Stimulated activated naive CD8-positive, alpha-beta T cell treated with anti-CD3 and anti-CD28 coated beads, Interleukin-15, amount 100 ng/mL, for 72 hours (primary cell): ENCODE data around the gene CYP27B1.

Experiments used
- ATAC-seq: fragments of 150-1000 bp; cut with Tn5 transposase; 2 replicates; pipeline ENCODE4 v1.10.0; 2021; ENCODE audit warnings: mild to moderate bottlenecking, moderate library complexity
- DNase-seq, 2 donors: peaks; one replicate each; pipeline ENCODE4 v3.0.0; 2021 to 2022
- H3K27ac Mint-ChIP-seq, 2 donors: one replicate each; pipeline ENCODE4 v1.8.0; 2022; ENCODE audit warnings: mild to moderate bottlenecking in 2 of 2, mixed read lengths in 2 of 2, moderate library complexity in 2 of 2
- H3K27me3 Mint-ChIP-seq: one replicate; pipeline ENCODE4 v1.8.0; 2022; ENCODE audit warnings: mixed read lengths
- H3K4me1 Mint-ChIP-seq: one replicate; pipeline ENCODE4 v1.8.0; 2022; ENCODE audit warnings: mild to moderate bottlenecking, mixed read lengths
- H3K4me3 Mint-ChIP-seq, 2 donors: one replicate each; pipeline ENCODE4 v1.8.0; 2022; ENCODE audit warnings: mild to moderate bottlenecking in 2 of 2, mixed read lengths in 2 of 2, moderate library complexity in 1 of 2
- H3K9me3 Mint-ChIP-seq, 2 donors: one replicate each; pipeline ENCODE4 v1.8.0; 2022; ENCODE audit warnings: mixed read lengths in 2 of 2

The CYP27B1 gene, protein sequence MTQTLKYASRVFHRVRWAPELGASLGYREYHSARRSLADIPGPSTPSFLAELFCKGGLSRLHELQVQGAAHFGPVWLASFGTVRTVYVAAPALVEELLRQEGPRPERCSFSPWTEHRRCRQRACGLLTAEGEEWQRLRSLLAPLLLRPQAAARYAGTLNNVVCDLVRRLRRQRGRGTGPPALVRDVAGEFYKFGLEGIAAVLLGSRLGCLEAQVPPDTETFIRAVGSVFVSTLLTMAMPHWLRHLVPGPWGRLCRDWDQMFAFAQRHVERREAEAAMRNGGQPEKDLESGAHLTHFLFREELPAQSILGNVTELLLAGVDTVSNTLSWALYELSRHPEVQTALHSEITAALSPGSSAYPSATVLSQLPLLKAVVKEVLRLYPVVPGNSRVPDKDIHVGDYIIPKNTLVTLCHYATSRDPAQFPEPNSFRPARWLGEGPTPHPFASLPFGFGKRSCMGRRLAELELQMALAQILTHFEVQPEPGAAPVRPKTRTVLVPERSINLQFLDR

GRCh38 chr12:57766464-57767304 is at the start of gene CYP27B1:
Gene CYP27B1, minus strand, starts transcription at chr12:57767078. Its CDS starts 37 bp downstream, at chr12:57767041.
- peak; percentile 34 for ATAC-seq
- H3K27ac Mint-ChIP-seq = no peak within 1 kb of the TSS

DNA sequence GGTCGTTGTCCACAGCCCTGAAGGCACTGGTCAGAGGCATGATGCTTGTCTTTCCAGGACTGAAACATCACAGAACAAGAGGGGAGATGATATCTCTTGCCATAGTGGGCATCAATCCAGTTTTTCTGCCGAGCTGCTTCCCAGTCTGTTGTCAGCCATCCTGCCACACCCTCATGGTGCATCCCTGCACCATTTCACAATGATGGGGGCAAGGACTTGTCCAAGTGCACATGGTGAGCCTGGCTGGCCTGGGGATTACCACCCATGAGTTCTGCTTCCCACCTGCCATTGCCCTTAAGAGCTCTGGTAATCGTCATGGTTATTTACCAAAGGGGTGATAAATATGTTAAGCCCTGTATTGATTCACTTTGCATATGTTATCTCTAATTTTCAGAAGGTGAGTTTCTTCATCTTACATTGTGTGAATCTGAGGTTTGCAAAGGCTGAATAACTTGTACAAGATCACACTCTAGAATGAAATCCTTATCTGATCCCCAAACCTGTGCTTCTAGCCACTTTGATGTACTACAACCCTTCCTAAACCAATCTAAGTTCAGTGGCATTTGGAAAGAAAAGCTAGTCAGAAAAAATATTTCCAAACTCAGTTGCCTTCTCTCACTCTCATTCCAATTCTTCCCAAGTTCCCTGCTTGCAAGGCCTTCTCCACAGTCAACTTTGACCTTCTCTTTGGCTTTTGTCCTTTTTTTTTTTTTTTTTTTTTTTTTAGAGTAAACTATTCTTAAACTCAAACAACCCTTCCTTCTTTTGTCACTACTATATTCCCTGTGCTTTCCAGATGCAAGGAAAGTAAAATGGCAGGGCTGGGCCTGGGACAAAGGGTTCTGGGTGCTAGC is 49.4 kb upstream of the CYP27B1 start:
- Mint-ChIP-seq H3K4me1 (peaks cover 8% of the 10 kb centered on the region), H3K27me3 (no peaks in the 10 kb centered on the region), H3K9me3 (no peaks in the 10 kb centered on the region), H3K27ac (peak overlapping the region in 1 of 2 donors; percentile 59), H3K4me3 (no peak overlapping the region)
- DNase-seq (no peak), ATAC-seq (no peak)

More at GRCh38 chr12:57766464-57767304, at the start of gene CYP27B1:
- no peak for DNase-seq
- peaks cover 8% of the 10 kb centered on the region for H3K27me3 Mint-ChIP-seq
- peaks cover 69% of the 10 kb centered on the region for H3K4me1 Mint-ChIP-seq
- H3K4me3 Mint-ChIP-seq = peak within 1 kb of the TSS; percentile 88 to 97
- H3K9me3 Mint-ChIP-seq = no peaks in the 10 kb centered on the region

GRCh38 chr12:57815177-57816000 is 48.5 kb upstream of the CYP27B1 start:
- Mint-ChIP-seq H3K27ac (peak overlapping the region in 1 of 2 donors; percentile 59), H3K27me3 (no peaks in the 10 kb centered on the region), H3K4me1 (peaks cover 4% of the 10 kb centered on the region), H3K9me3 (no peaks in the 10 kb centered on the region), H3K4me3 (no peak overlapping the region)
- no peak for DNase-seq
- ATAC-seq = no peak

DNA sequence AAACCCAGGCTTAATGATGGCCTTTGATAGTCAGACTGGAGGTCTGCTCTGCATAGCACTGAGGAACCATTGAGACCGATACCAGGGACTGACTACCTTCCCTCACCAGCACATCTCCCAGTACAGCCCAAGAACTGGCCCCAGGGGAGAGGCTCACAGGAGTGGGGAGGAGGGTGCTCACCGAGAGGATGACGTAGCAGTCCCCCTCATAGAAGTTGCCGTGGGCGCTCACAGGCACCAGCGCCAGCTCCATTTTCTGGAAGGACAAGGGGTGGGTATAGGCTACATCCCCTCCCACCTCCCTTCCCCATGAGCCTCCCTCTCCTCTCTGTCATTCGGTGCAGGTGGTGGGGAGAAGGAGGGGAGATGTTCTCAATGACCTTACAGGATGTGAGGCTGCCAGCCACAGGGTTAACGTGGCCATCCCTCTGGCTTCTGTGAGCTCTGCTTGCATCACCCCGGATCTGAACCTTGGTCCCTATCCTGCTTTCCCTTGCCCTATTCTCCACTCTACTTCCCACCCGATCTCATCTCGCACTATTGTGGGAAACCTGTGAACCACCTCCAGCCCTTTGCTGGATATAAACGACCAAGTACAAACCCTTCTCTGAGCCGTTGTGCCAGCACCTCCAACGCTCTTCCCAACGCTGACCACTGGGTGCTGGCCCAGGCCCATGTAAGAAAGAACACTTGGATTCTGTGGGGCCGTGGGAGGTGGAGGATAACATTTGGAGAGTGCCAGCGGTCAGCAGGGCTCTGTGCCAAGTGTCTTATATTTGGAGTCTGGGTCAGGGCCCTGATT is 47.3 kb upstream of the CYP27B1 start:
- peak overlapping the region; percentile 37 to 75 for H3K27ac Mint-ChIP-seq
- no peaks in the 10 kb centered on the region for H3K9me3 Mint-ChIP-seq
- H3K27me3 Mint-ChIP-seq = no peaks in the 10 kb centered on the region
- peak overlapping the region in 1 of 2 donors; percentile 11 for H3K4me3 Mint-ChIP-seq
- ATAC-seq = peak; percentile 27
- no peak for DNase-seq
- H3K4me1 Mint-ChIP-seq = peaks cover 4% of the 10 kb centered on the region

DNA sequence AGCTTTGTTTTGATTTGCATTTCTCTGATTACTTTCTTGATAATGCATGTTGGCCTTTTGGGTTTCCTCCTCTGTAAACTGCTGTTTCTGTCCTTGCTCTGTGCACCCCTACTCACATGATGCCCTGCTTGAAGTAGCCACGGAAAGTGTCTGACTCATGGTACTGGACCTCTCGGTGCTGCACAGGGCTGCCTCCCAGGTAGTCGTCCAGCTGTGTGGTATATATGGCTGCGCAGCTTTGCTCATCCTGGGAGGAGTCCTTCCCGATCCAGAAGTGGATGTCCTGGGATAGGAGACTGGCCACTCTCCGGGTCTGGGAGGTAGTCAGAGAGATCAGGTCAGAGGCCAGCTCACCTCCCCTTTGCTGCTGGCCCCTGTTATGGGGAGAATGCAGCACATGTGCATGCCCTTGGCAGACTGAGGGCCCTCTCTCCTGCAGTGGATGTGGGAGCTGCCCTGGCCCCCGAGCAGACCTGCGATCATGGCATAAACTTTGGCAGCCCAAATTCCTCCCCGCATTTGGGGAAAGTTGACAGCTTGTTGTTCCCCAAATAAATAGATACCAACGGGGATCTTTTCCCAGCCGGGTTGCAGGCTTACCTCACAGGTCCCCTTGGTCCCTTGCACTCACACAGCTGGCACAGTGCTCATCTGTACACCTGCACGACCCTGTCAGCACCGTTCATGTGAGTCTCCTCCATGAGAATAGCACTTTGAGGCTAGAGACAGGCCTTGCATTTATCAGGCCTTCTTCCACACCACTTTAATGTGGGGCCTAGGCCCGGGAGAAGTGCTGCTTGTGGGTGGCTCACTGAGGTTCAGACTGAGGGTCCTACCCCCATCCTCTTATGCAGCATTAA is 46.5 kb upstream of the CYP27B1 start:
- H3K9me3 Mint-ChIP-seq = no peaks in the 10 kb centered on the region
- ATAC-seq = no peak
- no peak overlapping the region for H3K4me3 Mint-ChIP-seq
- no peak for DNase-seq
- peak overlapping the region in 1 of 2 donors; percentile 50 for H3K27ac Mint-ChIP-seq
- peaks cover 4% of the 10 kb centered on the region for H3K4me1 Mint-ChIP-seq
- no peaks in the 10 kb centered on the region for H3K27me3 Mint-ChIP-seq

- H3K27me3 Mint-ChIP-seq = no peaks in the 10 kb centered on the region
- DNase-seq (no peak), ATAC-seq (no peak)
- peaks cover 4% of the 10 kb centered on the region for H3K4me1 Mint-ChIP-seq
- no peak overlapping the region for H3K4me3 Mint-ChIP-seq
- H3K27ac Mint-ChIP-seq = peak overlapping the region in 1 of 2 donors; percentile 76
- H3K9me3 Mint-ChIP-seq = no peaks in the 10 kb centered on the region
Observed at GRCh38 chr12:57811028-57811755, 44.3 kb upstream of the CYP27B1 start.

DNA sequence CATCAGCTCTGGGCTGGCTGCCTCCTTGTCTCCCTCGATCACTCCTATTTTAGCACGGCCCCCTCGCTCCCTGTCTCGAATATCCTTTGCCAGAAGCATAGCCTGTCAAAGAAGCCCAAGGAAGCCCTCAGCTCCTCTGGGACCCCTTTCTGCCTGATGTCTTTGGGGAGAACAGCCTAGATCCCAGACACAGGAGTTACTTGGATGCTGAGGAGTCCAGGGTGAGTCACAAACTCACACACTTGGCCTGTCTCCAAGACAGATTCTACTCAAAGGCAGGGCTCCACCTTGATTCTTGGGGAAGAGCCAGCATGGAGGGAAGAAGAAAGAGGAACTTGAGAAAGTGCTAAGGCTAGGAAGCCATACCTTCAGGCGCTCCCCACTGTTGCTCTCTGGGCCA is 43.6 kb upstream of the CYP27B1 start:
- Mint-ChIP-seq H3K27me3 (no peaks in the 10 kb centered on the region), H3K4me3 (no peak overlapping the region), H3K27ac (peak overlapping the region; percentile 43 to 76), H3K4me1 (peaks cover 4% of the 10 kb centered on the region), H3K9me3 (no peaks in the 10 kb centered on the region)
- no peak for ATAC-seq
- DNase-seq = no peak

DNA sequence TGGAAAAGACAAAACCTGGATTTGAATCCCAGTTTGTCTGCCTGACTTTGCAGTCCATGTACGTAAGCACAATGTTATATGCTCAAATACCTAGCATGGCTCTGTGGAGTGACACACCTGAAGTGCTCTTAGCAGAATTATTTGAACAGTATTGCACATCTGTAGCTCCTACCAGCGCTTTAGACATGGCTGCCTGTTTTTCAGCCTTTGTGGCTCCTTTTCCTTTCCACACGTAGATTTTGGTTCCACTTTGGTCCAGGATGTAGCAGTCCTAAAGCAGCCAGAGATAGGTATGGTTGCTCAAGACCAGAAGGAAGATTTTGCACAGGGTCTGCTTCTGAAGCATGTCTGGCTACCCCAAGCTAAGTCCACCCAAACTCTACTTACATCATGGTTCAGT is 42.5 kb upstream of the CYP27B1 start:
- no peak overlapping the region for H3K27ac Mint-ChIP-seq
- peaks cover 2% of the 10 kb centered on the region for H3K4me1 Mint-ChIP-seq
- no peaks in the 10 kb centered on the region for H3K27me3 Mint-ChIP-seq
- ATAC-seq (no peak), DNase-seq (no peak)
- no peaks in the 10 kb centered on the region for H3K9me3 Mint-ChIP-seq
- no peak overlapping the region for H3K4me3 Mint-ChIP-seq

DNA sequence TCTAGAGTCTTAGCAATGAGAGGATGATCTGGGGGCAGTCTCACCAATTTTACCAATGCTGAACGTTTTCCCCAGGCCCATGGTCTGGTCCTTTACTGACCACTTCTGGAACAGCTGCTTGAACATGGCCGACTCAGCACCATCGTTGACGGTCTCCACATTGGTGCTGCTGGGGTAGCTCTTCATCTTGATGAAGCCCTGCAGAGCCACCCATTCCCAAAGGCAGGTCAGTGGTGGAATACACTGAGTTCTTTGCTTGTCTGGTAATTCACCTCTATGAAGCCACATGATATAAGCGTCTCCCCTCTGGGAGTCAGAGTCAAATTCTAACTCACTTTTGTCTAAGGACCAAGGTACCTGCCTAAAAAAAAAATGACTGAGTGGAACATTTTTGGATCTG is 41.5 kb upstream of the CYP27B1 start:
- Mint-ChIP-seq H3K9me3 (no peaks in the 10 kb centered on the region), H3K27ac (no peak overlapping the region), H3K4me3 (no peak overlapping the region), H3K4me1 (no peaks in the 10 kb centered on the region), H3K27me3 (no peaks in the 10 kb centered on the region)
- ATAC-seq (no peak), DNase-seq (no peak)

GRCh38 chr12:57807285-57807684 is 40.4 kb upstream of the CYP27B1 start:
- no peak overlapping the region for H3K27ac Mint-ChIP-seq
- peaks cover 5% of the 10 kb centered on the region for H3K4me1 Mint-ChIP-seq
- H3K9me3 Mint-ChIP-seq = no peaks in the 10 kb centered on the region
- H3K27me3 Mint-ChIP-seq = no peaks in the 10 kb centered on the region
- ATAC-seq (no peak), DNase-seq (no peak)
- no peak overlapping the region for H3K4me3 Mint-ChIP-seq

DNA sequence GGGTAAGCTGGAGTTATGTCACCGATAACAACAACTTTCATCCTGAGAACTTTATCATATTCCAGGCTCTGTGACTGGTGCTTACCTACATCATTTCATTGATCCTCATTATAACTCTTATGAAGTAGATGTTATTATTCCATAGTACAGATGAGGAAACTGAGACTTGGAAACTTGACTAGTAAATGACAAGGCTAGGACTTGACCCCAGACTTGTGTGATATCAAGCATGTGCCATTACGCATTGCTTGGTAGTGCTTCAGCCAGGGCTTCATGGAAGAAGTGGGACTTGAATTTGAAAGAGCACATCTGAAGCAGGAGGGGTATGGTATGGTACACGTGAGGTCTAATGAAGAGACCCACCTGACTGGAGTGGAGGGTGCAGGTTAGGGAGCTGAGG is 39.8 kb upstream of the CYP27B1 start:
- Mint-ChIP-seq H3K4me1 (peaks cover 7% of the 10 kb centered on the region), H3K4me3 (no peak overlapping the region), H3K27ac (no peak overlapping the region), H3K27me3 (no peaks in the 10 kb centered on the region), H3K9me3 (no peaks in the 10 kb centered on the region)
- no peak for DNase-seq
- ATAC-seq = no peak

DNA sequence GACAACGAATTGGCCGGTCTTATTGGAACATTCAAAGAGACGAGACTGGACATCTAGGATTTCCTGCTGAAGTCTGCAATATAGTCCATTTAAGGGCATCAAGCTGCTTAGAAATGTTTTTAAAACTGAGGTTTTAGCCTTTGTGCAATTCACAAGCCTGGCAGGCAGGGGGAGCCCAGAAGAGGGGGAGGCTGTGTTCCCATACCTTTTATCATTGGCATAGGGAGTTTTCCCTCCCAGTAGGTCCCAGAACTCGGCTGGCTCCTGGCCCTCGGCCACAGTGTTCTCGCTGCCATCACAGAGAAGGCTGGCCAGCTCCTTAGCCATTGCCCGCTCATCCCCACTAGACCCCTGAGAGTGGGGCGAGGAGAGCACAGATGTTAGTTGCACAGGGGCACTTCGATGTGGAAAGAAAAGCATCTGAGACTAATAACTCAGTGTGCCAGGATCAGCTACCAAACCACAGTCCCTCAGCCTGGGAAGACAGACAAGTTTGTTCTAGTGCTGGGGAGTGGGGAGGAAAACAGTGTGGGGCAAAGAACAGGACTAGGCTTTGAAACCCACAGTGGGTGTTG is 36.5 kb upstream of the CYP27B1 start:
- ATAC-seq (peak; percentile 45), DNase-seq (peak in 1 of 2 donors; percentile 23)
- Mint-ChIP-seq H3K27ac (no peak overlapping the region), H3K4me1 (peaks cover 7% of the 10 kb centered on the region), H3K27me3 (no peaks in the 10 kb centered on the region), H3K4me3 (no peak overlapping the region), H3K9me3 (no peaks in the 10 kb centered on the region)
